BE2C (cell line): Measurements from ENCODE around the gene ADIPOR2.

Source experiments
- DNase-seq: peaks from one replicate; pipeline ENCODE4 v3.0.0-alpha.2; 2020
- H3K27me3 ChIP-seq: fragments of 250-450 bp; sonication (Bioruptor Pico); 2 replicates; pipeline ENCODE4 v1.5.1; 2020; ENCODE audit warnings: mild to moderate bottlenecking
- H3K36me3 ChIP-seq: fragments of 250-450 bp; sonication (Bioruptor Pico); 2 replicates; pipeline ENCODE4 v1.5.1; 2020; ENCODE audit warnings: mild to moderate bottlenecking
- H3K4me1 ChIP-seq: fragments of 250-450 bp; sonication (Bioruptor Pico); 2 replicates; pipeline ENCODE4 v1.5.1; 2020
- H3K4me3 ChIP-seq: 2 replicates; pipeline ENCODE4 v1.5.1; 2011; ENCODE audit warnings: low read depth, low read length
- H3K9me3 ChIP-seq: fragments of 250-450 bp; sonication (Bioruptor Pico); 2 replicates; pipeline ENCODE4 v1.5.1; 2020
- TF ChIP-seq, protein P1 (sequence below): IDR thresholded peaks from 2 replicates; pipeline ENCODE4 v1.5.1; 2012; ENCODE audit warnings: mild to moderate bottlenecking, low read depth, low read length

ADIPOR2 gene

DNA sequence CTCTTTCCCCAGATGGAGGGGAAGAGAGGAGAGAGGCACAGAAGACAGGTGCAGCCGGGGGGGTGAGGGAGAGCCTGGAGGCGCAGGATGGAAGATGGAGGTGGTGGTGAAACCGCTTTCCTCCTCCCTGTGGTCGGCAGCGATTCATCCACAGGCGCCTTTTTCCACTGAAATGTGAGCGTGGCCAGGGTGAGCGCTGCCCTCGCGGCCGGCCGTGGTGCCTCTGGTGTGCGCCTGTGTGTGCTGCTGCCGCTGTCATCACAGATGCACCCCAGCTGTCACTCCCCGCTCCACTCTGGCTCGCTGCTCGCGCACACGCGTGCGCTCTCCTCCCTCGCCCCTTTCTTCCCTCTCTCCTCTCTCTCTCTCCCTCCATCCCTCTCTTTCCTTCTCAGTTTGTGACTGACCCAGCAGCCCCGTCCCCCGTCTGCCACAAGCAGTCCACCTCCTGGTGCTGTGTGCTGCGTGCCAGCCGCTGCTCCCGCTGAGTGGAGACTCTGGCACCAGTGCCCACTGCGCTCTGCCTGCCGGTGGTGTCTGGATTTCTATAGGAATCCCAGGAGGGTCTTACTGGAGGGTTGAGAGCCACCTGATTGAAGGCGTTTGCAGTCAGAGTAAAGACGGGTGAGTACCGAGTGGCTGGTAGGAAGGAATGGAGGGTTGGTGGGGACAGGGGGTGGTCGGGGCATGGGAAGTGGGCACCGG, 129.5 kb downstream of the ADIPOR2 start, which contains the start of gene LRTM2:
Gene LRTM2 (plus strand): TSS at position 375 of the 705 bp plus-strand sequence. CDS start 7,584 bp downstream, outside the sequence.
- H3K27me3 ChIP-seq, result peaks cover 12% of the 10 kb centered on the region
- H3K9me3 ChIP-seq, result no peaks in the 10 kb centered on the region
- H3K4me1 ChIP-seq, result peaks cover 3% of the 10 kb centered on the region; the same call in 1 of the 2 replicates
- no peaks in the 10 kb centered on the region for H3K36me3 ChIP-seq
- H3K4me3 ChIP-seq, result peak within 1 kb of the TSS; percentile 6; the same call in 1 of the 2 replicates
- TF ChIP-seq, protein P1, sequence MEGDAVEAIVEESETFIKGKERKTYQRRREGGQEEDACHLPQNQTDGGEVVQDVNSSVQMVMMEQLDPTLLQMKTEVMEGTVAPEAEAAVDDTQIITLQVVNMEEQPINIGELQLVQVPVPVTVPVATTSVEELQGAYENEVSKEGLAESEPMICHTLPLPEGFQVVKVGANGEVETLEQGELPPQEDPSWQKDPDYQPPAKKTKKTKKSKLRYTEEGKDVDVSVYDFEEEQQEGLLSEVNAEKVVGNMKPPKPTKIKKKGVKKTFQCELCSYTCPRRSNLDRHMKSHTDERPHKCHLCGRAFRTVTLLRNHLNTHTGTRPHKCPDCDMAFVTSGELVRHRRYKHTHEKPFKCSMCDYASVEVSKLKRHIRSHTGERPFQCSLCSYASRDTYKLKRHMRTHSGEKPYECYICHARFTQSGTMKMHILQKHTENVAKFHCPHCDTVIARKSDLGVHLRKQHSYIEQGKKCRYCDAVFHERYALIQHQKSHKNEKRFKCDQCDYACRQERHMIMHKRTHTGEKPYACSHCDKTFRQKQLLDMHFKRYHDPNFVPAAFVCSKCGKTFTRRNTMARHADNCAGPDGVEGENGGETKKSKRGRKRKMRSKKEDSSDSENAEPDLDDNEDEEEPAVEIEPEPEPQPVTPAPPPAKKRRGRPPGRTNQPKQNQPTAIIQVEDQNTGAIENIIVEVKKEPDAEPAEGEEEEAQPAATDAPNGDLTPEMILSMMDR, result no peak
- no peak for DNase-seq

DNA sequence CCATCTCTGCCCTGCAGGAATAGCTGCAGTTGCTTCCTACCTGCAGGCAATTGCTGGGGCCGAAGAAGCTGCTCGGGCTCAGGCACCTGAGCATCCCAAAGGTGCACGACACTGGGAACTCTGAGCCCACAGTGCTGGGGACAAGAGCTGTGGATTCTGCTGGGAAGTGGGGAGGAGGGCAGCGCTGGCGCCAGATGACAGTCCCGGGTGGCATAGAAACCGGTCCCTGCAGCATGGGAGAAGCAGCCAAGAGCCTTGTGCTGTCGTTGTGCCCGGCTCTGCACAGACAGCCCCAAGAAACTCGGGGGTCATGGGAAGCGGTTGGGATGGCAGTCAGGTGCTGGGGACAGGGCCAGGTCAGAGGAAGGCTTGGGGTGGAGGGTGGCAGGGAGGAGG, 130.0 kb downstream of the ADIPOR2 start:
- TF ChIP-seq, protein P1, result no peak
- H3K4me1 ChIP-seq, result peaks cover 3% of the 10 kb centered on the region; the same call in 1 of the 2 replicates
- no peaks in the 10 kb centered on the region for H3K9me3 ChIP-seq
- peaks cover 12% of the 10 kb centered on the region for H3K27me3 ChIP-seq
- DNase-seq, result no peak
- no peak overlapping the region for H3K4me3 ChIP-seq
- H3K36me3 ChIP-seq, result no peaks in the 10 kb centered on the region

DNA sequence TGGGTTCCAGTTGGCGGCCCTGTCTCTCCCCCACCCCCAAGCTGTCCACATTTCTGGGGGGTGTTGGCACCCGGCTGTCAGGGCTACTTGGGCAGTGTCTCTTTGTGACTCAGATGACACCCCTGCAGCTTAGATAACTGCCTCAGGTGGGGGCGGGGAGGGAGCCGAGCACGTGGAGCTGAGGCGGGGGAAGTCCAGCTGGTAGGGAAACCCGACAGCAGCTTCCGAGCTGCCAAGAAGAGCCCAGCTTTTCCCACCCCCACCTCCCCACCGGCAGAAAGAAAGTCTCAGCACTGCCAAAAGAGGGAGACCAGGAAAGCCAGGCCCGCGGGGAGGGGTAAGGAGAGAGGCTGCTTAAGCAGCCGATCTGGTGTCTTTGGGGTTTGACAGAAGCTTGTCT, 130.9 kb downstream of the ADIPOR2 start:
- TF ChIP-seq, protein P1, result no peak
- DNase-seq, result no peak
- peaks cover 12% of the 10 kb centered on the region for H3K27me3 ChIP-seq

DNA sequence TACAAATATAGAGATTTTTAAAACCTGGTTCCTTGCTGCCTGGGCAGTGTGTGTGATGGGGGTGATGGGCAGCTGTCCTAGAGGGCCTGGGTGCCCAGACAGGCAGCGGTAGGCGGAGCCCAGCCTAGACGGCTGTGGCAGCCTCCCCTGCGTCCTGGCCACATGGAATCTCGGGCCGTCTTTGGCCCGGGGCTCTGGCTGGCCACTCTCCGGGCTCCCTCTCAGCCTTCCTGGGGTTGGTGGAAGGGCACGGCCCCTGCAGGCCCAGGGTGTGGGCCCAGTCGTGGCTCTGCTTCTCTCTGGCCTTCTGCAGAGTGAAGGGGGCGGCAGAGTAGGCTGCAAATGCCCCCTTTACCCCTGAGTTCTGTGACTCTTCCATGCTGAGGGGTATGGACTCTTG, 131.8 kb downstream of the ADIPOR2 start:
- H3K36me3 ChIP-seq, result no peaks in the 10 kb centered on the region
- H3K4me1 ChIP-seq, result peaks cover 3% of the 10 kb centered on the region; the same call in 1 of the 2 replicates
- H3K9me3 ChIP-seq, result no peaks in the 10 kb centered on the region
- no peak for DNase-seq
- H3K4me3 ChIP-seq, result no peak overlapping the region
- TF ChIP-seq, protein P1, result no peak
- peaks cover 12% of the 10 kb centered on the region for H3K27me3 ChIP-seq

More for the DNA sequence above, 130.9 kb downstream of the ADIPOR2 start:
- no peaks in the 10 kb centered on the region for H3K9me3 ChIP-seq
- H3K36me3 ChIP-seq, result no peaks in the 10 kb centered on the region
- H3K4me1 ChIP-seq, result peaks cover 3% of the 10 kb centered on the region; the same call in 1 of the 2 replicates
- H3K4me3 ChIP-seq, result no peak overlapping the region

DNA sequence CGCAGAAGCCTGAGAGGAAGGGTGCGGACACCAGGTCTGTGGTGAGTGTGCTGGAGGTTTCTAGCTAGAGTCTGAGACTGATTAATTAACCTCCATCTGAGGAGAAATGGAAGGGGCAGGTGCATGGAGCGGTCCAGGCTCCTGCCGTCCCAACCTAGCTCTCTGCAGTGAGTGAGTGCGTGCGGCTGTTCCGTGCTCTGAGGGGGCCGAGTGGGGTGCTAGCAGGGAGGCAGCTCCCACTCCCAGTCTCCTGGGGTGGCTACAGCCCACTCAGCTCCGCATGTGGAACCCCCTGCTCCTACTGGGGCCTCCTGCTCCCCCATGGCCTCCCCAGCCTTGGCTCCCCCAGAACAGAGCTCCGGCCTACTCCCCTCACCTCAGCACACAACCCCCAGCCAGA, 132.4 kb downstream of the ADIPOR2 start:
- Histone ChIP-seq H3K27me3 (peaks cover 12% of the 10 kb centered on the region), H3K4me1 (peaks cover 3% of the 10 kb centered on the region; the same call in 1 of the 2 replicates), H3K9me3 (no peaks in the 10 kb centered on the region), H3K4me3 (no peak overlapping the region), H3K36me3 (no peaks in the 10 kb centered on the region)
- TF ChIP-seq, protein P1, result no peak
- no peak for DNase-seq
